Liver (tissue), 9 donors: Measurements from ENCODE around the gene DCT. TPM values are rescaled to one million over a fixed set of nuclear protein-coding genes. Genes with fewer than 3 reads are reported as not detected.

Experiments used
- DNase-seq: peaks from one replicate; pipeline ENCODE4 v3.0.0-alpha.2; 2017; ENCODE audit warnings: low spot score
- H3K27ac ChIP-seq, 2 donors: one replicate each; pipeline ENCODE4 v1.7.0; 2013; ENCODE audit warnings: inconsistent platforms in 2 of 2, low read length in 2 of 2, control low read depth in 1 of 2, low read depth in 1 of 2, mild to moderate bottlenecking in 1 of 2
- H3K27me3 ChIP-seq, 4 donors: one replicate each; pipeline versions ENCODE4 v1.6.1 to v1.7.0; 2013; ENCODE audit warnings: low read length in 3 of 4, inconsistent platforms in 1 of 4, mild to moderate bottlenecking in 1 of 4, moderate library complexity in 1 of 4; ENCODE audit not compliant: control insufficient read depth in 4 of 4, insufficient read depth in 4 of 4
- H3K36me3 ChIP-seq, 4 donors: one replicate each; pipeline versions ENCODE4 v1.6.1 to v1.7.0; 2013; ENCODE audit warnings: low read length in 3 of 4, mild to moderate bottlenecking in 3 of 4, low read depth in 1 of 4, moderate library complexity in 1 of 4; ENCODE audit not compliant: control insufficient read depth in 4 of 4, insufficient read depth in 3 of 4
- H3K4me1 ChIP-seq, 4 donors: one replicate each; pipeline versions ENCODE4 v1.6.1 to v1.7.0; 2013; ENCODE audit warnings: low read length in 3 of 4, mild to moderate bottlenecking in 3 of 4, moderate library complexity in 1 of 4; ENCODE audit not compliant: control insufficient read depth in 4 of 4, insufficient read depth in 4 of 4
- H3K4me3 ChIP-seq, 3 donors: one replicate each; pipeline versions ENCODE4 v1.6.1 to v1.7.0; 2013; ENCODE audit warnings: low read length in 3 of 3, control low read depth in 1 of 3, low read depth in 1 of 3, mild to moderate bottlenecking in 1 of 3
- H3K9ac ChIP-seq, 2 donors: one replicate each; pipeline ENCODE4 v1.7.0; 2013; ENCODE audit warnings: low read length in 2 of 2, mild to moderate bottlenecking in 2 of 2, moderate library complexity in 2 of 2, control low read depth in 1 of 2, low read depth in 1 of 2
- H3K9me3 ChIP-seq, 4 donors: one replicate each; pipeline versions ENCODE4 v1.6.1 to v1.7.0; 2013; ENCODE audit warnings: low read length in 3 of 4; ENCODE audit not compliant: control insufficient read depth in 4 of 4
- ATF3 ChIP-seq: IDR thresholded peaks from 2 replicates; pipeline ENCODE4 v1.6.1; 2016; ENCODE audit warnings: antibody characterized with exemption
- EGR1 ChIP-seq, 2 donors: IDR thresholded peaks; 2 replicates each; pipeline ENCODE4 v1.6.1; 2016 to 2018; ENCODE audit warnings: antibody characterized with exemption in 2 of 2, low read depth in 2 of 2
- FOXA1 ChIP-seq: IDR thresholded peaks from 2 replicates; pipeline ENCODE4 v1.6.1; 2016; ENCODE audit warnings: antibody characterized with exemption
- GABPA ChIP-seq, 2 donors: IDR thresholded peaks in 1 of 2; conservative IDR thresholded peaks in 1 of 2; 2 replicates each; pipeline ENCODE4 v1.6.1; 2016; ENCODE audit warnings: antibody characterized with exemption in 2 of 2, mild to moderate bottlenecking in 1 of 2, moderate library complexity in 1 of 2
- HNF4A ChIP-seq, 2 donors: conservative IDR thresholded peaks; 2 replicates each; pipeline ENCODE4 v1.6.1; 2016; ENCODE audit warnings: antibody characterized with exemption in 2 of 2, mild to moderate bottlenecking in 2 of 2
- NR2F2 ChIP-seq: IDR thresholded peaks from 2 replicates; pipeline ENCODE4 v1.6.1; 2016; ENCODE audit warnings: antibody characterized with exemption
- RAD21 ChIP-seq, 2 donors: IDR thresholded peaks; 2 replicates each; pipeline ENCODE4 v1.6.1; 2016; ENCODE audit warnings: antibody characterized with exemption in 2 of 2, mild to moderate bottlenecking in 2 of 2
- RXRA ChIP-seq, 2 donors: IDR thresholded peaks; 2 replicates each; pipeline ENCODE4 v1.6.1; 2017 to 2018; ENCODE audit warnings: antibody characterized with exemption in 2 of 2, mild to moderate bottlenecking in 1 of 2
- SP1 ChIP-seq: IDR thresholded peaks from 2 replicates; pipeline ENCODE4 v1.6.1; 2018; ENCODE audit warnings: antibody characterized with exemption, mild to moderate bottlenecking
- YY1 ChIP-seq: IDR thresholded peaks from 2 replicates; pipeline ENCODE4 v1.6.1; 2016; ENCODE audit warnings: antibody characterized with exemption, mild to moderate bottlenecking
- ZBTB33 ChIP-seq: IDR thresholded peaks from 2 replicates; pipeline ENCODE4 v1.6.1; 2016; ENCODE audit warnings: antibody characterized with exemption
- WGBS: extraction: QIAGEN DNeasy Blood & Tissue Kit; methylation state at CpG from one replicate; pipeline ENCODE4 v1.1.7; 2013; 5-methylcytosine and 5-hydroxymethylcytosine counted together
- polyA plus RNA-seq, 2 donors: library from polyadenylated mRNA; stranded (reverse) in 1 of 2; unstranded in 1 of 2; fragments of 200-250 nt in 1 of 2; fragments of >200 nt in 1 of 2; fragmentation: Nextera tagmentation in 1 of 2; extraction: Ambion mirVana in 1 of 2; gene quantifications; one replicate each; pipeline versions ENCODE4 v1.2.1 to v1.2.3, GENCODE V29; 2013 to 2015
- total RNA-seq, 2 donors: library from RNA; depleted of rRNA; stranded (reverse); fragments of >200 nt; gene quantifications; one replicate each; pipeline ENCODE4 v1.2.3, GENCODE V29; 2014
- TF ChIP-seq, protein P1 (sequence below): fragments of 150-350 bp; IDR thresholded peaks from 2 replicates; pipeline ENCODE4 v1.5.1; 2017; ENCODE audit warnings: improper control_type of control experiment, low read depth, low read length; ENCODE audit not compliant: missing input control
- TF ChIP-seq, protein P2 (sequence below): IDR thresholded peaks from 2 replicates; pipeline ENCODE4 v1.6.1; 2016; ENCODE audit warnings: antibody characterized with exemption, mild to moderate bottlenecking
- donor health status: healthy.
- donor health status: healthy.
- donor health status: healthy.
- donor health status: healthy.
- donor health status: healthy.

The DCT gene
- total and polyA plus RNA-seq, 4 donors, result 0.08 to 0.19 TPM; not detected in 2

- no peaks in the 10 kb centered on the region for H3K27me3 ChIP-seq
- no peaks in the 10 kb centered on the region for H3K4me1 ChIP-seq
- H3K9me3 ChIP-seq, result peaks cover 0 to 6% (median under 1%) of the 10 kb centered on the region in 4 donors
- no peak for TF ChIP-seq GABPA (IDR thresholded peaks at IDR 0.05 in 1 of 2, conservative IDR thresholded peaks at IDR 0.05 in 1 of 2)
- no peak overlapping the region for H3K4me3 ChIP-seq
- no peaks in the 10 kb centered on the region for H3K36me3 ChIP-seq
- H3K27ac ChIP-seq, result no peak overlapping the region
- H3K9ac ChIP-seq, result no peak overlapping the region
- no peak for DNase-seq
Measured at GRCh38 chr13:94417294-94417693, 62.2 kb downstream of the DCT start.

GRCh38 chr13:94416454-94417080 is 62.9 kb downstream of the DCT start:
- no peaks in the 10 kb centered on the region for H3K36me3 ChIP-seq
- H3K4me3 ChIP-seq, result no peak overlapping the region
- H3K27me3 ChIP-seq, result no peaks in the 10 kb centered on the region
- no peak overlapping the region for H3K27ac ChIP-seq
- H3K9me3 ChIP-seq, result peaks cover 0 to 6% (median under 1%) of the 10 kb centered on the region in 4 donors
- no peak overlapping the region for H3K9ac ChIP-seq
- no peaks in the 10 kb centered on the region for H3K4me1 ChIP-seq
- peak; percentile 10 to 24 for TF ChIP-seq HNF4A (conservative IDR thresholded peaks at IDR 0.05)
- no peak for TF ChIP-seq EGR1 (IDR thresholded peaks at IDR 0.05; ENCODE audit: low read depth in 2 of 2)
- TF ChIP-seq, protein P1, sequence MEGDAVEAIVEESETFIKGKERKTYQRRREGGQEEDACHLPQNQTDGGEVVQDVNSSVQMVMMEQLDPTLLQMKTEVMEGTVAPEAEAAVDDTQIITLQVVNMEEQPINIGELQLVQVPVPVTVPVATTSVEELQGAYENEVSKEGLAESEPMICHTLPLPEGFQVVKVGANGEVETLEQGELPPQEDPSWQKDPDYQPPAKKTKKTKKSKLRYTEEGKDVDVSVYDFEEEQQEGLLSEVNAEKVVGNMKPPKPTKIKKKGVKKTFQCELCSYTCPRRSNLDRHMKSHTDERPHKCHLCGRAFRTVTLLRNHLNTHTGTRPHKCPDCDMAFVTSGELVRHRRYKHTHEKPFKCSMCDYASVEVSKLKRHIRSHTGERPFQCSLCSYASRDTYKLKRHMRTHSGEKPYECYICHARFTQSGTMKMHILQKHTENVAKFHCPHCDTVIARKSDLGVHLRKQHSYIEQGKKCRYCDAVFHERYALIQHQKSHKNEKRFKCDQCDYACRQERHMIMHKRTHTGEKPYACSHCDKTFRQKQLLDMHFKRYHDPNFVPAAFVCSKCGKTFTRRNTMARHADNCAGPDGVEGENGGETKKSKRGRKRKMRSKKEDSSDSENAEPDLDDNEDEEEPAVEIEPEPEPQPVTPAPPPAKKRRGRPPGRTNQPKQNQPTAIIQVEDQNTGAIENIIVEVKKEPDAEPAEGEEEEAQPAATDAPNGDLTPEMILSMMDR, result peak; percentile 68
- no peak for TF ChIP-seq ZBTB33
- TF ChIP-seq FOXA1, result no peak
- no peak for TF ChIP-seq NR2F2
- peak; percentile 83 to 89 for TF ChIP-seq RAD21 (IDR thresholded peaks at IDR 0.05)
- peak; percentile 65 for TF ChIP-seq ATF3
- 43% methylated on average over 7 of the region's 7 CpGs for WGBS
- no peak for DNase-seq

GRCh38 chr13:94415500-94416237 is 63.8 kb downstream of the DCT start:
- Histone ChIP-seq H3K4me3 (no peak overlapping the region), H3K4me1 (no peaks in the 10 kb centered on the region), H3K27ac (no peak overlapping the region), H3K9ac (no peak overlapping the region), H3K36me3 (no peaks in the 10 kb centered on the region), H3K9me3 (no peaks in the 10 kb centered on the region), H3K27me3 (no peaks in the 10 kb centered on the region)
- WGBS, result 85% methylated on average over 7 of the region's 7 CpGs
- no peak for DNase-seq
- TF ChIP-seq FOXA1, result no peak
- TF ChIP-seq, protein P1, result no peak
- no peak for TF ChIP-seq YY1
- no peak for TF ChIP-seq RAD21 (IDR thresholded peaks at IDR 0.05)
- no peak for TF ChIP-seq ZBTB33
- TF ChIP-seq RXRA (IDR thresholded peaks at IDR 0.05), result no peak
- TF ChIP-seq HNF4A (conservative IDR thresholded peaks at IDR 0.05), result no peak
- TF ChIP-seq, protein P2, sequence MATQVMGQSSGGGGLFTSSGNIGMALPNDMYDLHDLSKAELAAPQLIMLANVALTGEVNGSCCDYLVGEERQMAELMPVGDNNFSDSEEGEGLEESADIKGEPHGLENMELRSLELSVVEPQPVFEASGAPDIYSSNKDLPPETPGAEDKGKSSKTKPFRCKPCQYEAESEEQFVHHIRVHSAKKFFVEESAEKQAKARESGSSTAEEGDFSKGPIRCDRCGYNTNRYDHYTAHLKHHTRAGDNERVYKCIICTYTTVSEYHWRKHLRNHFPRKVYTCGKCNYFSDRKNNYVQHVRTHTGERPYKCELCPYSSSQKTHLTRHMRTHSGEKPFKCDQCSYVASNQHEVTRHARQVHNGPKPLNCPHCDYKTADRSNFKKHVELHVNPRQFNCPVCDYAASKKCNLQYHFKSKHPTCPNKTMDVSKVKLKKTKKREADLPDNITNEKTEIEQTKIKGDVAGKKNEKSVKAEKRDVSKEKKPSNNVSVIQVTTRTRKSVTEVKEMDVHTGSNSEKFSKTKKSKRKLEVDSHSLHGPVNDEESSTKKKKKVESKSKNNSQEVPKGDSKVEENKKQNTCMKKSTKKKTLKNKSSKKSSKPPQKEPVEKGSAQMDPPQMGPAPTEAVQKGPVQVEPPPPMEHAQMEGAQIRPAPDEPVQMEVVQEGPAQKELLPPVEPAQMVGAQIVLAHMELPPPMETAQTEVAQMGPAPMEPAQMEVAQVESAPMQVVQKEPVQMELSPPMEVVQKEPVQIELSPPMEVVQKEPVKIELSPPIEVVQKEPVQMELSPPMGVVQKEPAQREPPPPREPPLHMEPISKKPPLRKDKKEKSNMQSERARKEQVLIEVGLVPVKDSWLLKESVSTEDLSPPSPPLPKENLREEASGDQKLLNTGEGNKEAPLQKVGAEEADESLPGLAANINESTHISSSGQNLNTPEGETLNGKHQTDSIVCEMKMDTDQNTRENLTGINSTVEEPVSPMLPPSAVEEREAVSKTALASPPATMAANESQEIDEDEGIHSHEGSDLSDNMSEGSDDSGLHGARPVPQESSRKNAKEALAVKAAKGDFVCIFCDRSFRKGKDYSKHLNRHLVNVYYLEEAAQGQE, result no peak
- no peak for TF ChIP-seq SP1
